ENCODE data around the gene SLIT3.

GRCh38 chr5:168681556-168682183, 619.3 kb downstream of the SLIT3 start:
- peak in 1 of 2 donors; percentile 30 for TF ChIP-seq POLR2AphosphoS5 (IDR thresholded peaks at IDR 0.05)
- TF ChIP-seq CTCF (IDR thresholded peaks at IDR 0.05) = no peak
- no peak for TF ChIP-seq EP300 (IDR thresholded peaks at IDR 0.05)
